Gastroesophageal sphincter (tissue), 3 donors: ENCODE data around the gene CERCAM.

Experiments
- CTCF ChIP-seq, 4 experiments: fragments of 200-600 bp in 2 of 4; fragments of 450-650 bp in 2 of 4; sonication (generic) in 1 of 4; IDR thresholded peaks; one replicate each; pipeline ENCODE4 v1.5.1; 2017 to 2019; ENCODE audit warnings: antibody characterized with exemption in 4 of 4, mild to moderate bottlenecking in 2 of 4, moderate library complexity in 2 of 4
- POLR2AphosphoS5 ChIP-seq: sonication (generic); formaldehyde crosslinking; IDR thresholded peaks from one replicate; pipeline ENCODE4 v1.6.1; 2017; ENCODE audit warnings: antibody characterized with exemption

- TF ChIP-seq CTCF (IDR thresholded peaks at IDR 0.05): no peak
- no peak for TF ChIP-seq POLR2AphosphoS5
Measured at GRCh38 chr9:128389395-128390149, 31.1 kb upstream of the CERCAM start.
